ENCODE measurements around the gene SREBF1. TPM values are rescaled to one million over a fixed set of nuclear protein-coding genes. Genes with fewer than 3 reads are reported as not detected.

SREBF1 gene
- total RNA-seq, 1 donor from 2014 or later = 84.0 TPM

DNA sequence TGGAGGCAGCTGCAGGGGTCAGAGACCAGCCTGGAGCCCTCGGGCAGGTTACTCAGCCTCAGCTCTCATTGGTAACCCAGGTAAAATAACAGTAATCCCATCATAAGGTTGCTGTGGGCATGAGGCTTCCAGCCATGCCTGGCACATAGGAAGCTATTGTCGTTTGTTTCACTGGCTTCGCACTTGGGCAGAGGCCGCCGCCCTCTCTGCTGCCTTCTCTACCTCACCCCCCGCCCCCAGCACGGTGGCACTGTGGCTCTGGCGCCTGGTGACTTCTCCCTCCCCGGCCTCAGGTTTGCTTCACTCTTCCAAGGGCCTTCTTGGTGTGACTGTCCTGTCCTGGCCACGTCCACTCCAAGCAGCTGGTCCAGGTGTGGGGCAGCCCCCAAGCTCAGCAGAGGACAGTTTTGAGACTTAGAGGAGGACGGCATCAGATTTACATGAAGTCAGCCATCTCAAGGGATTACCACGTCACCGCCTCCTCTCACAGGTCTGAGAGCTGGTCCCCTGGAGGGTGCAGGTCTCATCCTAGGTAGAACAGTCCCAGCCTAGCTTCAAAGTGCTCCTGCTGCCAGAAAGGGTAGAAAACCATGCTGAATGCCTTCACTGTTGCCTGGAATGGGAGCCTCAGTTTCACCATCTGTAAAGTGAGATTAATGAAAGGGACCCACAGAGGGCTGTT is 34.8 kb downstream of the SREBF1 start:
- peaks cover 0 to 30% of the 10 kb centered on the region in 2 donors for H3K36me3 ChIP-seq

GRCh38 chr17:17800504-17801021 is 36.2 kb downstream of the SREBF1 start:
- peaks cover 0 to 36% of the 10 kb centered on the region in 2 donors for H3K36me3 ChIP-seq

More for the DNA sequence above, 34.8 kb downstream of the SREBF1 start:
- H3K4me1 ChIP-seq = no peaks in the 10 kb centered on the region
- no peak overlapping the region for H3K27ac ChIP-seq
- DNase-seq (ENCODE audit: extremely low spot score in 2 of 2) = no peak
- no peaks in the 10 kb centered on the region for H3K27me3 ChIP-seq
- H3K4me3 ChIP-seq = no peak overlapping the region
- TF ChIP-seq POLR2AphosphoS5 (IDR thresholded peaks at IDR 0.05; ENCODE audit: insufficient read depth in 1 of 2, low read depth in 1 of 2) (no peak), POLR2A (IDR thresholded peaks at IDR 0.05) (no peak)
- TF ChIP-seq, protein P1, sequence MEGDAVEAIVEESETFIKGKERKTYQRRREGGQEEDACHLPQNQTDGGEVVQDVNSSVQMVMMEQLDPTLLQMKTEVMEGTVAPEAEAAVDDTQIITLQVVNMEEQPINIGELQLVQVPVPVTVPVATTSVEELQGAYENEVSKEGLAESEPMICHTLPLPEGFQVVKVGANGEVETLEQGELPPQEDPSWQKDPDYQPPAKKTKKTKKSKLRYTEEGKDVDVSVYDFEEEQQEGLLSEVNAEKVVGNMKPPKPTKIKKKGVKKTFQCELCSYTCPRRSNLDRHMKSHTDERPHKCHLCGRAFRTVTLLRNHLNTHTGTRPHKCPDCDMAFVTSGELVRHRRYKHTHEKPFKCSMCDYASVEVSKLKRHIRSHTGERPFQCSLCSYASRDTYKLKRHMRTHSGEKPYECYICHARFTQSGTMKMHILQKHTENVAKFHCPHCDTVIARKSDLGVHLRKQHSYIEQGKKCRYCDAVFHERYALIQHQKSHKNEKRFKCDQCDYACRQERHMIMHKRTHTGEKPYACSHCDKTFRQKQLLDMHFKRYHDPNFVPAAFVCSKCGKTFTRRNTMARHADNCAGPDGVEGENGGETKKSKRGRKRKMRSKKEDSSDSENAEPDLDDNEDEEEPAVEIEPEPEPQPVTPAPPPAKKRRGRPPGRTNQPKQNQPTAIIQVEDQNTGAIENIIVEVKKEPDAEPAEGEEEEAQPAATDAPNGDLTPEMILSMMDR (IDR thresholded peaks at IDR 0.05) = no peak
- intact Hi-C loops (cut with DNase I) = no loop called here
- no peaks in the 10 kb centered on the region for H3K9me3 ChIP-seq

GRCh38 chr17:17798573-17799255 is 38.1 kb downstream of the SREBF1 start:
- Histone ChIP-seq H3K4me3 (no peak overlapping the region), H3K27me3 (no peaks in the 10 kb centered on the region), H3K4me1 (no peaks in the 10 kb centered on the region), H3K27ac (no peak overlapping the region), H3K36me3 (peaks cover 0 to 47% of the 10 kb centered on the region in 2 donors), H3K9me3 (no peaks in the 10 kb centered on the region)
- TF ChIP-seq POLR2A (IDR thresholded peaks at IDR 0.05) = no peak
- TF ChIP-seq, protein P1 (IDR thresholded peaks at IDR 0.05) = no peak
- no peak for TF ChIP-seq POLR2AphosphoS5 (IDR thresholded peaks at IDR 0.05; ENCODE audit: insufficient read depth in 1 of 2, low read depth in 1 of 2)
- no peak for DNase-seq (ENCODE audit: extremely low spot score in 2 of 2)
- intact Hi-C loops (cut with DNase I) = no loop called here

More at GRCh38 chr17:17800504-17801021, 36.2 kb downstream of the SREBF1 start:
- no peak for DNase-seq (ENCODE audit: extremely low spot score in 2 of 2)
- Histone ChIP-seq H3K4me1 (no peaks in the 10 kb centered on the region), H3K27ac (no peak overlapping the region), H3K9me3 (no peaks in the 10 kb centered on the region), H3K4me3 (no peak overlapping the region), H3K27me3 (no peaks in the 10 kb centered on the region)
- TF ChIP-seq POLR2AphosphoS5 (IDR thresholded peaks at IDR 0.05; ENCODE audit: insufficient read depth in 1 of 2, low read depth in 1 of 2) (no peak), POLR2A (IDR thresholded peaks at IDR 0.05) (no peak)
- TF ChIP-seq, protein P1 (IDR thresholded peaks at IDR 0.05) = no peak
- intact Hi-C loops (cut with DNase I) = no loop called here

DNA sequence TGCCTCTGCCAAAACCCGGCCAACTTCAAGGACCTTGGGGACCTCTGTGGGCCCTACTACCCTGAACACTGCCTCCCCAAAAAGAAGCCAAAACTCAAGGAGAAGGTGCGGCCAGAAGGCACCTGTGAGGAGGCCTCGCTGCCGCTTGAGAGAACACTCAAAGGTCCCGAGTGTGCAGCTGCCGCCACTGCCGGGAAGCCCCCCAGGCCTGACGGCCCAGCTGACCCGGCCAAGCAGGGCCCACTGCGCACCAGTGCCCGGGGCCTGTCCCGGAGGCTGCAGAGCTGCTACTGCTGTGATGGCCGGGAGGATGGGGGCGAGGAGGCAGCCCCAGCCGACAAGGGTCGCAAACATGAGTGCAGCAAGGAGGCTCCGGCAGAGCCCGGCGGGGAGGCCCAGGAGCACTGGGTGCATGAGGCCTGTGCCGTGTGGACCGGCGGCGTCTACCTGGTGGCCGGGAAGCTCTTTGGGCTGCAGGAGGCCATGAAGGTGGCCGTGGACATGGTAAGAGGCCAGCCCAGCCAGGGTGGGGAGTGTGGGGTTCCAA is 38.7 kb downstream of the SREBF1 start:
- Histone ChIP-seq H3K36me3 (peaks cover 0 to 52% of the 10 kb centered on the region in 2 donors), H3K27me3 (no peaks in the 10 kb centered on the region), H3K4me1 (peaks cover 4% of the 10 kb centered on the region), H3K9me3 (no peaks in the 10 kb centered on the region), H3K4me3 (no peak overlapping the region), H3K27ac (no peak overlapping the region)
- no peak for DNase-seq (ENCODE audit: extremely low spot score in 2 of 2)
- intact Hi-C loops (cut with DNase I) = no loop called here
- no peak for TF ChIP-seq POLR2A (IDR thresholded peaks at IDR 0.05)
- TF ChIP-seq POLR2AphosphoS5 (IDR thresholded peaks at IDR 0.05; ENCODE audit: insufficient read depth in 1 of 2, low read depth in 1 of 2) = no peak
- TF ChIP-seq, protein P1 (IDR thresholded peaks at IDR 0.05) = no peak
